Measurements from ENCODE around the gene CCDC187.

DNA sequence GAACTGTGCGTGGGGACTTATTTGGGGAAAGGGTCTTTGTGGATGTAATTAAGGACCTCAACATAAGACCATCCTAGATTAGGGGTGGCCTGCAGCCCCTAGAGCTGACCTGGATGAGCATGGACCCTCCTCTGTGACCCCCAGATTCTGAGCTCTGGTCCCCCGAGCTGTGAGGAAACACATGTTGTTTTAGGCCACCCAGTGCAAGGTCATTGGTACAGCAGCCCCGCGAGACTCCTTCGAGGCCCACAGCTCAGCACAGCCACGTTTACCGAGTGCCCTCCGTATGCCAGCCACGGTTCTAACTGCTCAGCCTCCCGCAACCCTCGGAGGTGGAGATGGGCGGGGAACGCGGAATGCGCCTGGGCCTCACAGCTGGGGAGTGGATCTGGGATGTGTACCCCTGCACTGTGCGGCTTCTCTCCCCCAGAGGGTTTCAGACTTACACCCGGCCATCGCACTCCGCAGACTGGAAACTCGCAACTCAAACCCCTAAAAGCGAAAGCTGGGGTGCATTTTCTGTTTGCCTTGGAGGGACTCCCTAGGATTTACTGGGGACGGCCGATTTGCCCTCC is 18.9 kb upstream of the CCDC187 start:
- no peak for TF ChIP-seq EZH2 (IDR thresholded peaks at IDR 0.05; ENCODE audit: borderline replicate concordance, low read depth, low read length, severe bottlenecking)
- TF ChIP-seq, protein P1, sequence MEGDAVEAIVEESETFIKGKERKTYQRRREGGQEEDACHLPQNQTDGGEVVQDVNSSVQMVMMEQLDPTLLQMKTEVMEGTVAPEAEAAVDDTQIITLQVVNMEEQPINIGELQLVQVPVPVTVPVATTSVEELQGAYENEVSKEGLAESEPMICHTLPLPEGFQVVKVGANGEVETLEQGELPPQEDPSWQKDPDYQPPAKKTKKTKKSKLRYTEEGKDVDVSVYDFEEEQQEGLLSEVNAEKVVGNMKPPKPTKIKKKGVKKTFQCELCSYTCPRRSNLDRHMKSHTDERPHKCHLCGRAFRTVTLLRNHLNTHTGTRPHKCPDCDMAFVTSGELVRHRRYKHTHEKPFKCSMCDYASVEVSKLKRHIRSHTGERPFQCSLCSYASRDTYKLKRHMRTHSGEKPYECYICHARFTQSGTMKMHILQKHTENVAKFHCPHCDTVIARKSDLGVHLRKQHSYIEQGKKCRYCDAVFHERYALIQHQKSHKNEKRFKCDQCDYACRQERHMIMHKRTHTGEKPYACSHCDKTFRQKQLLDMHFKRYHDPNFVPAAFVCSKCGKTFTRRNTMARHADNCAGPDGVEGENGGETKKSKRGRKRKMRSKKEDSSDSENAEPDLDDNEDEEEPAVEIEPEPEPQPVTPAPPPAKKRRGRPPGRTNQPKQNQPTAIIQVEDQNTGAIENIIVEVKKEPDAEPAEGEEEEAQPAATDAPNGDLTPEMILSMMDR (IDR thresholded peaks at IDR 0.05; ENCODE audit: borderline replicate concordance, extremely low read depth, low read length, poor library complexity, severe bottlenecking), result no peak
